ENCODE data around the gene MXRA7.

MXRA7 gene

DNA sequence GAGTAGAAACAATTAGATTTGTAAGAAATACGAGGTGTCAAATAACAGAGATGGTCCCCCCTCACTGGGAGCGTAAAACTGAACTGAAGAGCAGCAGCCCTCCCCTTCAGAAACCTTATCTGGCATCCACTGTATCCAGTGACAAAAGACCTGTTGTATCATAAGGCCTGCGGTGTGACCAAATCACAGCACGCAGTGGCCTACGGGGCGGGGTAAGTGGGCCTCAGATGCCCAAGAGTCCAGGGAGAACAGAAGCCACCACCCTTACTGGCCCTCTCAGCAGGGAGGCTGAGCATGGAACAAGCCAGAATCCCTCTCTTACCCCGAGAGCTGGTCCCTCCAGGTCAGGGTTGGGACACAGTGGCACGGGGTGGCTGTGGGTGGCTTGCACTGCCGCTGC is 10.2 kb upstream of the MXRA7 start:
- Histone ChIP-seq H3K4me3 (replicated peaks; ENCODE audit: low read depth, low read length) (no peak overlapping the region), H3K27me3 (replicated peaks; ENCODE audit: control insufficient read depth, insufficient read depth, low read length) (no peaks in the 10 kb centered on the region), H3K36me3 (ENCODE audit: control insufficient read depth, insufficient read depth, low read length) (peaks cover 31% of the 10 kb centered on the region)
- DNase-seq (ENCODE audit: extremely low read depth, insufficient read length), result no peak
- TF ChIP-seq, protein P1, sequence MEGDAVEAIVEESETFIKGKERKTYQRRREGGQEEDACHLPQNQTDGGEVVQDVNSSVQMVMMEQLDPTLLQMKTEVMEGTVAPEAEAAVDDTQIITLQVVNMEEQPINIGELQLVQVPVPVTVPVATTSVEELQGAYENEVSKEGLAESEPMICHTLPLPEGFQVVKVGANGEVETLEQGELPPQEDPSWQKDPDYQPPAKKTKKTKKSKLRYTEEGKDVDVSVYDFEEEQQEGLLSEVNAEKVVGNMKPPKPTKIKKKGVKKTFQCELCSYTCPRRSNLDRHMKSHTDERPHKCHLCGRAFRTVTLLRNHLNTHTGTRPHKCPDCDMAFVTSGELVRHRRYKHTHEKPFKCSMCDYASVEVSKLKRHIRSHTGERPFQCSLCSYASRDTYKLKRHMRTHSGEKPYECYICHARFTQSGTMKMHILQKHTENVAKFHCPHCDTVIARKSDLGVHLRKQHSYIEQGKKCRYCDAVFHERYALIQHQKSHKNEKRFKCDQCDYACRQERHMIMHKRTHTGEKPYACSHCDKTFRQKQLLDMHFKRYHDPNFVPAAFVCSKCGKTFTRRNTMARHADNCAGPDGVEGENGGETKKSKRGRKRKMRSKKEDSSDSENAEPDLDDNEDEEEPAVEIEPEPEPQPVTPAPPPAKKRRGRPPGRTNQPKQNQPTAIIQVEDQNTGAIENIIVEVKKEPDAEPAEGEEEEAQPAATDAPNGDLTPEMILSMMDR (IDR thresholded peaks at IDR 0.05; ENCODE audit: insufficient read depth, low read length, poor library complexity, severe bottlenecking), result no peak

DNA sequence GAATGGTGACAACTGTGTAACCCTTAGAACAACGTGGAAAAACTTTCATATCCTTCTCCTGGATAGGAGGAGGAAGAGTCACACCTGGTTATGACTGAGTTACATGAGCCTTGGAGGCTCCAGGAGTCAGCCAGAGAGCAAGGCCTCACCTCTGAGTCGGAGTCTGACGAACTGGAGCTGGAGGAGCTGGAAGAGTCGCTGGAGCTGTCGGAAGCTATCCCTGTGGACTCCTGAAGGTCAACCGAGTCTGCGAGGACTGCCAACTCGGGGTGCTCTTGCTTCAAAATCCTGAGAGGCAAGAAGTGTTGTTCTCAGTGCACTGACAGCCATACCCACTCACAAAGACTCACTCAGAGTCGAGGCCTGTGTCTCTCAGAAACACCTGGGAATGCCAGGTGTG is 9.4 kb upstream of the MXRA7 start:
- DNase-seq (ENCODE audit: extremely low read depth, insufficient read length), result no peak
- Histone ChIP-seq H3K4me3 (replicated peaks; ENCODE audit: low read depth, low read length) (no peak overlapping the region), H3K27me3 (replicated peaks; ENCODE audit: control insufficient read depth, insufficient read depth, low read length) (no peaks in the 10 kb centered on the region), H3K36me3 (ENCODE audit: control insufficient read depth, insufficient read depth, low read length) (peaks cover 31% of the 10 kb centered on the region)
- TF ChIP-seq, protein P1 (IDR thresholded peaks at IDR 0.05; ENCODE audit: insufficient read depth, low read length, poor library complexity, severe bottlenecking), result no peak

DNA sequence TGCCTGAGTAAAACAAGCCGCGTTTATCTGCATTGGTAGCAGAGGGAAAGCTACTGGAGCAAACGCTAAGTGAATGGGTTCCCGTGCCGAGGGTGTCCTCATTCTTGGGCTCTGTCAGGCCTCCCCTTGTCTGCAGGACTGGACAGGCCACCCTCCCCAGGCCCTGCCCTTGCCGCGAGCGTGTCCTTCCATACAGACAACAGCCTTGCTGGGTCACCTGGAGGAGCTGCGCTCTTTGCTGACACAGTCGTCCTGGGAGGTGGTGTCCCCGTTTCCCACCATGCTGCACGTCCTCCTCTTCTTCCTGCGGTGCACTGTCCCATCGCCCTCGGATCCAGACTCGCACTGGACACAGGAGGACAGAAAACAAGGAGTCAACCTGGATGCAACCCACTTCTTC is 7.8 kb upstream of the MXRA7 start:
- no peaks in the 10 kb centered on the region for H3K27me3 ChIP-seq (replicated peaks; ENCODE audit: control insufficient read depth, insufficient read depth, low read length)
- no peak overlapping the region for H3K4me3 ChIP-seq (replicated peaks; ENCODE audit: low read depth, low read length)
- H3K36me3 ChIP-seq (ENCODE audit: control insufficient read depth, insufficient read depth, low read length), result peaks cover 32% of the 10 kb centered on the region
- DNase-seq (ENCODE audit: extremely low read depth, insufficient read length), result no peak
- TF ChIP-seq, protein P1 (IDR thresholded peaks at IDR 0.05; ENCODE audit: insufficient read depth, low read length, poor library complexity, severe bottlenecking), result no peak

DNA sequence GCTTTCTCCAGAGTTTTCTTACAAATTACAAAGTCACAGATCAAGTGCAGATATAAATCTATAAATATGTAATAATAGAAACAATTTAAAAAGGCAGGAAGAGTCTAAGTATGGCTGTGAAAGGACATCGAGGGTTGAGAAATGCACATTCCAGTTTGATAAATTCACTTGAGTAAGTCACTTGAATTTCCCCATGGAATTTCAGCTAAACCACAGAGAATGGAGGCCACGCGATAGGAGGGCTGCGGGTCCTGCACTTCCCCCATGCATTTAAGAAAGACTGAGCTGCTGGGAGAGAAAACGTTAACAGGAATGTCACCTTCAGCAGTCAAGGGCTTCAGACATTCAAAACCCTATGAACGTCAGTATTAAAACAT is 6.1 kb upstream of the MXRA7 start:
- no peaks in the 10 kb centered on the region for H3K27me3 ChIP-seq (replicated peaks; ENCODE audit: control insufficient read depth, insufficient read depth, low read length)
- no peak overlapping the region for H3K4me3 ChIP-seq (replicated peaks; ENCODE audit: low read depth, low read length)
- TF ChIP-seq, protein P1 (IDR thresholded peaks at IDR 0.05; ENCODE audit: insufficient read depth, low read length, poor library complexity, severe bottlenecking), result no peak
- DNase-seq (ENCODE audit: extremely low read depth, insufficient read length), result no peak
- H3K36me3 ChIP-seq (ENCODE audit: control insufficient read depth, insufficient read depth, low read length), result peaks cover 26% of the 10 kb centered on the region

DNA sequence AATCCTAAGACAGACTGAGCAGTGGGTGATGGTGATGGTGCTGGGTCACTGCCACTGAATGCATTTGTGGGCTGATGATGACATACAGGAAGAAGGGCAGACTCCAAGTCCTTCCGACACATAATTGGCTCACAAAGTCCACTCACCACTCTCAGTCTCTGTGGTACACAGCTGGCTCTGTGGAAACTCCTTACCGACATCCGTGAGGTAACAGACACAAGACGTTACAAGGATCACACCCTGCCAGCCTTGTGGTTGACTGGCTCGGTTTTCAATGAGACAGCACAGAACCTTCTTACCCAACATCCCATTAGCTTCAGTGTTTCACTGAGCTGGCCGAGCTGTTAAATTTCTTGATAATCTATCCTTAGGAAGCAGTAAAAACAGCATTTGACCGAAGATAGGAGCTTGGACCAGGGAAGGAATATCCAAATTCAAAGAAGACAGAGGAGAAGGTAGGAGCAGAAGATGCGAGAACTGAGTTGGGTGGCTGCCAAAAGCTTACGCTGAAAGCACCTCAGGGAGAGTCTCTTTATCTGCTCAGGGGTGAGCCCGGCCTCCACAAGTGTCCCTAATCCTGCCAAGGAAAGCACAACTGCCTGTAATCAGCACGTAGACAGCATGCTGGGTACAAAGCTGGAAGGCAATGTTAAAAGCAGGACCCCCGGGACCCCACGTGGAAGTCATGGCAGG is 5.5 kb upstream of the MXRA7 start:
- Histone ChIP-seq H3K36me3 (ENCODE audit: control insufficient read depth, insufficient read depth, low read length) (peaks cover 21% of the 10 kb centered on the region), H3K27me3 (replicated peaks; ENCODE audit: control insufficient read depth, insufficient read depth, low read length) (no peaks in the 10 kb centered on the region), H3K4me3 (replicated peaks; ENCODE audit: low read depth, low read length) (no peak overlapping the region)
- no peak for DNase-seq (ENCODE audit: extremely low read depth, insufficient read length)
- TF ChIP-seq, protein P1 (IDR thresholded peaks at IDR 0.05; ENCODE audit: insufficient read depth, low read length, poor library complexity, severe bottlenecking), result no peak

DNA sequence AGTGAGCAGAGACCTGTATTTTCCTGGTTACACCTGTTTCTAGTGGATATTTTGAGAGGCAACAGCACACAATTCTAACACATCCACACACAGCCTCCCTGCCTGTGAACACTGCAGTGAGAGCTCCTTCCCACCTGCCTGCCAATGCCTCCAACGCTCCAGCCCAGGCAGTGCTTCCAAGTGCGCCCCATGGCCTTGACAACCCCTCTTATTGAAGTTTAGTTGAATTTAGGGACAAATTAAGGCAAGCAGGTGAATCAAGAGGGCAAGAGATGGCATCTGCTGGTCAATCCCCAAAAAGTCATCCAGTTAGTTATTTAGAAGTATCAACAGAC is 4.7 kb upstream of the MXRA7 start:
- Histone ChIP-seq H3K36me3 (ENCODE audit: control insufficient read depth, insufficient read depth, low read length) (peaks cover 17% of the 10 kb centered on the region), H3K4me3 (replicated peaks; ENCODE audit: low read depth, low read length) (no peak overlapping the region), H3K27me3 (replicated peaks; ENCODE audit: control insufficient read depth, insufficient read depth, low read length) (no peaks in the 10 kb centered on the region)
- no peak for DNase-seq (ENCODE audit: extremely low read depth, insufficient read length)
- TF ChIP-seq, protein P1 (IDR thresholded peaks at IDR 0.05; ENCODE audit: insufficient read depth, low read length, poor library complexity, severe bottlenecking), result no peak

Data from GM06990 (cell line).